Astrocyte (in vitro differentiated cells and primary cell): Measurements from ENCODE around the gene WNT4.

Experiments
- CTCF ChIP-seq: IDR thresholded peaks from 2 replicates; pipeline ENCODE4 v1.5.1; 2011; ENCODE audit warnings: low read depth, mild to moderate bottlenecking, inconsistent platforms, low read length, moderate library complexity; ENCODE audit not compliant: insufficient read depth
- EZH2 ChIP-seq: IDR thresholded peaks from 2 replicates; pipeline ENCODE4 v1.6.1; 2012; ENCODE audit warnings: mild to moderate bottlenecking, low read length, inconsistent platforms; ENCODE audit not compliant: insufficient read depth

- no peak for TF ChIP-seq CTCF
- TF ChIP-seq EZH2: no peak
Measured at GRCh38 chr1:22188914-22189313, 46.0 kb upstream of the WNT4 start.
